Measurements from ENCODE around the gene NKD1.

NKD1 gene

GRCh38 chr16:50538411-50539052 lies 9.7 kb upstream of the NKD1 start:
- DNase-seq, result no peak

GRCh38 chr16:50539053-50539695 lies 9.0 kb upstream of the NKD1 start:
- no peak for DNase-seq

GRCh38 chr16:50539822-50540710 lies 8.1 kb upstream of the NKD1 start:
- DNase-seq, result no peak

GRCh38 chr16:50540711-50541007 lies 7.5 kb upstream of the NKD1 start:
- no peak for DNase-seq

GRCh38 chr16:50542703-50543102 lies 5.5 kb upstream of the NKD1 start:
- no peak for DNase-seq

- DNase-seq, result no peak
These were observed 2.1 kb upstream of the NKD1 start for GRCh38 chr16:50546125-50546524.

- DNase-seq, result peak; percentile 83
These were observed 664 bp upstream of the NKD1 start for GRCh38 chr16:50547340-50548124.

GRCh38 chr16:50548909-50549560 lies 839 bp downstream of the NKD1 start:
- no peak for DNase-seq

- DNase-seq, result no peak
These were observed 1.3 kb downstream of the NKD1 start for GRCh38 chr16:50549561-50549915.

- no peak for DNase-seq
These were observed 1.8 kb downstream of the NKD1 start for GRCh38 chr16:50550035-50550434.

GRCh38 chr16:50550866-50551641 lies 2.9 kb downstream of the NKD1 start:
- no peak for DNase-seq

GRCh38 chr16:50552476-50553101 lies 4.4 kb downstream of the NKD1 start:
- DNase-seq, result no peak

GRCh38 chr16:50553182-50553710 lies 5.0 kb downstream of the NKD1 start:
- DNase-seq, result no peak

GRCh38 chr16:50553731-50554360 lies 5.7 kb downstream of the NKD1 start:
- no peak for DNase-seq

- no peak for DNase-seq
These were observed 7.2 kb downstream of the NKD1 start for GRCh38 chr16:50555269-50555875.

GRCh38 chr16:50555952-50556673 lies 7.9 kb downstream of the NKD1 start:
- DNase-seq, result no peak

- DNase-seq, result no peak
These were observed 8.8 kb downstream of the NKD1 start for GRCh38 chr16:50557046-50557445.

GRCh38 chr16:50558913-50559312 lies 10.7 kb downstream of the NKD1 start:
- DNase-seq, result no peak

- DNase-seq, result no peak
These were observed 11.1 kb downstream of the NKD1 start for GRCh38 chr16:50559342-50559741.
